ENCODE data around the gene NEAT1.

NEAT1 gene

DNA sequence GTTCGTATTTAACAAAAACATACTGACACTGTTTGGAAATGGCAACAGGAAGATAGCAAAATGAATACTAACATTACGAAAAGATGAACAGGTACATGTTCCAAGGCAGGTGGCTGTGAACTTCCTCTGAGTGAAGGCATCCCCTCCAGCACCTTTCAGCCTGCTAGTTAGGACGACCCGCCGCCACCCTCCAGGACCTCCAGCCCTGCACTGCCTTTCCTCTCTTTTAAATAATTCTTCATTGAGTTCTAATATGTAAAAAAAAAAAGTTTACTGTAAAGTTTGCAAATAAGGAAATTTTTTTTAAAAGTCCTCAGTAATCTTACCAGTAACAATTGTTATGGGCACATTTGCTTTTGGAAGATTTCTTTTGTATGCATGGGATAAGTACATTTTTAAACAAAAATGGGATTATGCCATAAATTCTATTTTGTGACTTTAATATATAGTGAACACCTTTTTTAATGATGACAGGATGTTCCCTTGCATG lies 6.0 kb downstream of the NEAT1 start:
- in situ Hi-C loops (cut with HindIII; ENCODE audit: low pct_ligation_motif_present, low pct_unique_long_range_greater_than_20kb, low sequenced_read_pairs): loop anchor here (10.0 kb wide), 1 partner anchor 66 kb away; the partner anchor contains the start of gene MALAT1
- DNase-seq: no peak

DNA sequence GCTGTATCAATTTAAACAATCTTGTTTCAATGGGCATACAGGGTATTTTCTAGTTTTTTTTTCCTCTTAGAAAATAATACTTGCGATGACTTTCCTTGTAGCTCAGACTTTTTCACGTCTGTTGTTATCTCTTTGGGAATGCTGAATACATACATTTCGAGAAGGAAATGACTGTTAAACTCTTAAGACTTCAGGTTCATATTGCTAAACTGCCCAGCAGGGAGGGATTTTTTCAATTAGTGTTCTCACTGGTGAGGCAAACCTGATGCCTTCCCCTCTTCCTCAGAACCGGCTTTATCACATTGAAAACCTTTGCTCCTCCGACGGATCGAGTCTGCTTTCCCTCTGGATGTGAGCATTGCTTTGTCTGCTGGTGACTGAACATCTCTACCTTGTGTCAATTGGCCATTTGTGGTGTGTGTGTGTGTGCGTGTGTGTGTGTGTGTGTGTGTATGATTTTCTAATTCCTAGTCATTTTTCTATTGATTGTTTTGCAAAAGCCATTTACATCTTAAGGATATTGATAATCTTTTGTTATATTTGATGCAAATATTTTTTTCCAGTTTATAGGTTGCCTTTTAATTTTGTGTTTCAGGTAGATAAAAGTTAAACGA lies 6.6 kb downstream of the NEAT1 start:
- in situ Hi-C loops (cut with HindIII; ENCODE audit: low pct_ligation_motif_present, low pct_unique_long_range_greater_than_20kb, low sequenced_read_pairs): loop anchor here (10.0 kb wide), 1 partner anchor 66 kb away; the partner anchor contains the start of gene MALAT1
- peak; percentile 74 for DNase-seq

DNA sequence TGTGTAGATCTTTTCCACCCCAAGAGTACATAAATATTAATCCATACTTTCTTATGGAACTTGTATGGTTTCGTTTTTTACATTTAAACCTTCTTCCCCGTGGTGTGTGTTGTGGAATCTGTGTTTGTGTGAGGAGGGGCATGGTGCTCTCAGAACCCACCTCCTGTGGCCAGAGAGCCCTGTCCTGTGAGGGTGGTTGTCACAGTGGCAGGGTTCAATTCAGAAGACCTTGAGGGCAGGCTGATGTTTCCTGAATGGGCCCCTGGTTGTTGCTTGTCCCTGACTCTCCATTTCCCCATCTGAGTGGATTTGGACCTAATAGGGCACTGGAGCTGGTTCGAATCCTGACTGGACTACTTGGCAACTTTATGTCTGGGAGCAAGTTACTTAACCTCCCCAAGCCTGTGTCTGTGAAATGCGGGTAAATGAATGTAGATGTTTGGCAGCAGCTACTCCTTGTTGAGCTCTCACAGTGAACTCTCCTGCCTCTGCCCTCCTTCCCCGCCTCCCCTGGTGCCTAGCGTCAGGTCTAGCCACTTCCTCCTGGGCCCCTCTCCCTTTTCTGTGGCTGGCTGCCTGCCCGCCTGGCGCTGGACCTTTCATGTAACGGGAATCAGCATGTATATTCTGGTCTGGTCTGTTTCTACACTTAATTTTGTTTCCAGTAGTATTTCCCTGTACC lies 7.3 kb downstream of the NEAT1 start:
- in situ Hi-C loops (cut with HindIII; ENCODE audit: low pct_ligation_motif_present, low pct_unique_long_range_greater_than_20kb, low sequenced_read_pairs): loop anchor here (10.0 kb wide), 1 partner anchor 65 kb away; the partner anchor contains the start of gene MALAT1
- DNase-seq: peak; percentile 79

DNA sequence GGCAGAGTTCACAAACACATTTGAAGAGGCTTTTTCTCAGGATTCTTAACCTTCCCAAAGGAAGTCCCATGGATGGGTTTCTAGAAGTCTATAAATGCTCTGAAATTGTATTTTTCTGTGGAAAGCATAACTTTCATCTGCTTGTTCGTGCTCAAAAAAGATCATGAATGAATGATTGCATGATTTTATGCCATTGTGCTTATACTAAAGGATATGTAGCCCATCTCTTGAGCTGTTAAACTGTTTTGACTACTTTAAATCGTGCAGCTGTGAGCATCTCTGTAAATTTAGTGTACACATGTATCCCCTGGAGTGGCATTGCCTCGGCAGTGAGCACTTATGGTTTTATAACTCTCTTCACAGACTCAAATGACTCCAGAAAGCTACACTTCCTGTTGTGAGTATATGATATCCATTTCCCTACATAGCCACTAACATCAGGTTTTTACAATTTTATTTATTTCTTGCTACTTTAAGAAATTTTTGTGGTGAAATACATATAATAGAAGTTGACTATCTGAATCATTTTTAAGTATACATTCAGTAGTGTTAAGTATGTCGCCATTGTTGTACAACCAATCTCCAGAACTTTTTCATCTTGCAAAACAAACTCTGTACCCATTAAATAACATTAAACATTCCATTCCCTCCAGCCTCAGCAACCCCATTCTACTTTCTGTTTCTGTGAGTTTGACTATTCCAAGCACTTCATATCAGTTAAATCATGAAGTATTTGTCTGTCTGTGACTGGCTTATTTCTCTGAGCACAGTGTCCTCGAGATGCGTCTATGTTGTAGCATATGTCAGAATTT lies 8.0 kb downstream of the NEAT1 start:
- in situ Hi-C loops (cut with HindIII; ENCODE audit: low pct_ligation_motif_present, low pct_unique_long_range_greater_than_20kb, low sequenced_read_pairs): no loop called here
- peak; percentile 47 for DNase-seq

DNA sequence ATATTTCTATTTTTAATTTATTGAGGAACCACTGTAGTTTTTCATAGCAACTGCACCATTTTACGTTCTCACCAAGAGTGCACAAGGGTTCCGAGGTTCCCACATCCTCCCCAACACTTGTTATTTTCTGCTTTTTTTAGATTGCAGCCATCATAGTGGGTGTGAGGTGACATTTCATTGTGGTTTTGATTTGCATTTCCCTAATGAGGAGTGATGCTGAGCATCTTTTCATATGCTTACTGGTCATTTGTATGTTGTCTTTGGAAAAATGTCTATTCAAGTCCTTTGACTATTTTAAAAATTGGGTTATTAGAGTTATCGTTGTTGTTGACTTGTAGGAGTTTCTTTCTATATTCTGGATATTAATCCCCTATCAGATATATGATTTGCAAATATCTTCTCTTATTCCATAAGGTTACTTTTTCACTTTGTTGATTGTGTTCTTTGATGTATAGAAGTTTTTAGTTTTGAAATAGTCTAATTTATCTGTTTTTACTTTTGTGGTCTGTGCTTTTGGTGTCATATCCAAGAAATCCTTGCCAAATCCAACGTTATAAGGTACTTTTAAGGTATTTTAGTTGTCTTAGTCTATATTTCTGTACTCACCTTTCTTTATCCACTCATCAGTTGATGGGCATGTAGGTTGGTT lies 9.0 kb downstream of the NEAT1 start:
- peak; percentile 15 for DNase-seq
- in situ Hi-C loops (cut with HindIII; ENCODE audit: low pct_ligation_motif_present, low pct_unique_long_range_greater_than_20kb, low sequenced_read_pairs): no loop called here

DNA sequence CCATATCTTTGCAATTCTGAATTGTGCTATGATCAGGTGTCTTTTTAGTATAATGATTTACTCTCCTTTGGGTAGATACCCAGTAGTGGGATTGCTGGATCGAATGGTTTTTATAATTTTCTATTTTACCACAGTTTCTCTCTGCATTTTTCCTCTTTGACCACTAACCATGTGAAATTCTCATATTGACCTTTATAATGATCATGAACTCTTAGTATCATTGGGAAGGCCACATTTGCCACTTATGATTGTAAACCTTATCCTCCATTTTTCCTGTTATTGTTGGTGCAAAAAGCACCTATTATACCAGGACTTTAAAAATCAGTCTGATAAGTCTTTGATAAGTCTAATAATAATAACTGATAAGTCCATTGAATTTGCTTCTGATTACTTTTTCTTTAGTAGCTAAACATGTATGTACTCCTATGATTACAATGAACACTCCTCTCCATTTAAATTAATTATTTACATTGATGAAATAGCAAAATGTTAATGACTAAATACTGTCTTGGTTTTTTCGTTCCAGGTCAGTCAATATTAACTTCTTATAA lies 9.6 kb downstream of the NEAT1 start:
- in situ Hi-C loops (cut with HindIII; ENCODE audit: low pct_ligation_motif_present, low pct_unique_long_range_greater_than_20kb, low sequenced_read_pairs): no loop called here
- DNase-seq: no peak

DNA sequence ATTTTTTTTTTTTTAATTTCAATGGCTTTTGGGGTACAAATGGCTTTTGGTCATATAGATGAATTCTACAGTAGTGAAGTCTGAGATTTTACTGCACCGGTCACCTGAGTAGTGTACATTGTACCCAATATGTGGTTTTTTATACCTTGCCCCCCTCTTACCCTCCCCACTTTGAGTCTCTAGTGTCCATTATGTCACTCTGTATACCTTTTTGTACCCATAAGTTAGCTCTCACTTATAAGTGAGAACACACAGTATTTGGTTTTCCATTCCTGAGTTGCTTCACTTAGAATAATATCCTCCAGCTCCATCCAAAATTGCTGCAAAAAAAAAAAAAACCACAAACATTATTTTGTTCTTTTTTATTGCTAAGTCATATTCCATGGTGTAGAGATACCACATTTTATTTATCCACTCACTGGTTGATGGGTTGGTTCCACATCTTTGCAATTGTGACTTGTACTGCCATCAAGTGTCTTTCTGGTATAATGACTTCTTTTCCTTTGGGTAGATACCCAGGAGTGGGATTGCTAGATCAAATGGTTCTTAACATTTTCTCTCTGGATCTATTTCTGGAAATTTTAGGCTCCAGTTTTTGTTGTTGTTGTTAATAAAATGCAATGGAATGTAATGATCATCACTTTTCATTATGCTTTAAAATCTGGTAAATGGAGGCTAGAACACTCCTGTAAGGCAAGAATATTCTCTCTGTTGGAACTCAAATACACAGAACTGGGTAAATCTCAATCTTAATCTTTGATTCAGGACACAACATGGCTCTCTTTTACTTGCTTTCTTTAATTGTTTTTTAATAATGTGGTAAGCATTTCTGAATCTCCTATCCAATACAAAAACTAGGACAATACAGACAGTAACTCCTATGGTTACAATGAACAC lies 10.3 kb downstream of the NEAT1 start:
- peak; percentile 33 for DNase-seq
- in situ Hi-C loops (cut with HindIII; ENCODE audit: low pct_ligation_motif_present, low pct_unique_long_range_greater_than_20kb, low sequenced_read_pairs): no loop called here

DNA sequence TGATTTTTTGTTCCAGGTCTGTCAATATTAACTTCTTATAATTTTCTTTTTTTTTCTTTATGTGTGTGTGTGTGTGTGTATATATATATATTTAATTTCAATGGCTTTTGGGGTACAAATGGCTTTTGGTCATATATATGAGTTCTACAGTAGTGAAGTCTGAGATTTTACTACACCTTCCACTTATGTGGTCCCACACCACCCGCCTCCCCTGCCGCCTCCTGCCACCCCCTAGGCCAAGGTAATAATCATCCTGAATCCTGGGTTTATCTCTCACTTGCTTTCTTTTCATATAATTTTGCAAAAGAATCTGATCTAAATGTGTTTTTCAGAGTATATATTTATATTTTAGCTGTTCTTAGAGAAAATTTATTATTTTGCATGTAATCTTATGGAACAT lies 11.1 kb downstream of the NEAT1 start:
- DNase-seq: no peak
- in situ Hi-C loops (cut with HindIII; ENCODE audit: low pct_ligation_motif_present, low pct_unique_long_range_greater_than_20kb, low sequenced_read_pairs): no loop called here

DNA sequence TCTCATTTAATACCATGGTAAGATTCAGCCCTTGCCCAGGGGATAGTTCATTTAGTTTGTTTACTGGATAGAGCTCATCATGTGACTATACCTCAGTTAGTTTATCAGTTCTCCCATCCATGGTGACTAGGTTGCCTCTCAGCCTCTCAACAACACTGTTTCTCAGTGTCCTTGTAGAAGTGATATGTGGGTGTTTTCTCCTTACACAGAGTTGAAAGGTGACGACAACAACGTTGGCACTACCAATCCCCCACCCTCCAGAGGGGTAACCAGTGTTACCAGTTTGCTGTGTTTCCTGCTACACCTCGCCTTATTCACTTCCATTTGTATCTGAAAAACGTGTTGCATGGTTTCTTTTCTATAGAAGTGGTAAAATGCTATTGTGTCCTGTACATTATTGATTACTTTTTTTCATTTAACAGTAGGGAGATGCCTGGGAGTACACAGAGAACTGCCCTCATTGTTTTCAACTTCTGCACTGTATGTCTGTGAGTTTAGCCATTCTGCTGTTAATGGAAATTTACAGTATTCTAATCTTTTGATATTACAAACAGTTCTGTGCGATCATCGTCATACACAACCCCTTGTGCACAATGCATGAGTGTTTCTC lies 11.6 kb downstream of the NEAT1 start:
- peak; percentile 9 for DNase-seq
- in situ Hi-C loops (cut with HindIII; ENCODE audit: low pct_ligation_motif_present, low pct_unique_long_range_greater_than_20kb, low sequenced_read_pairs): no loop called here

DNA sequence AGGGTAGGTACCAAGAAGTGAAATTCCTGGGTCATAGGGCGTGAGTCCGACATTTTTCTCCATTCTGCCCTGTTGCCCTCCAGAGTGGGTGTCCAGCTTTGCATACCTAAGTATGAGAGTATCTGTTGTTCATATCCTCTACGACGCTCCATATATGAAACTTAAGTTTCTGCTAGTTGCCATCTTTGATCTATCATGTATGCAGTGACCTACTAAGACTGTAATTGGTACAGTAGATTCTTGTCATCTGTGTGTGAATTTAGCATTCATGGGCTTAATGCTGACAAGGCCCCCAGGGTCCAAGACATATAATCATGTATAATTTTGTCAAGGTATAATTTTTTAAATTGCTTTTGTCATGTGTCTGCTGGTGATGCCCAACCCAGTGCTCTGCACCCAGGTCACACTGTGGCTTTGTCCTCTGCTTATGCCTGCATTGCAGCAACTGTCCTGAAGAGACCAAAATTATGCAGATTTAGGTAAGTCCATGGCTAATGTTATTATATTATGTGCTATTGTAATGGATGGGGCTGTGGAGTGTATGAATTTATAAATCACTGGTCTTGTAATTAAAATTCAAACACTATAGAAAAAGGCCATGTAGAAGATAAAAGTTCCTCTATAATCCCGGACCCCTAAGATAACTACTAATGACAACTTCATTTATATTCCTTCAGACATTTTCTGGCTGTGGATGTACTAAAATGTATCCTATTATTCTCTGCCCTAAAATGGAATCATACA lies 12.2 kb downstream of the NEAT1 start:
- DNase-seq: no peak
- in situ Hi-C loops (cut with HindIII; ENCODE audit: low pct_ligation_motif_present, low pct_unique_long_range_greater_than_20kb, low sequenced_read_pairs): no loop called here

DNA sequence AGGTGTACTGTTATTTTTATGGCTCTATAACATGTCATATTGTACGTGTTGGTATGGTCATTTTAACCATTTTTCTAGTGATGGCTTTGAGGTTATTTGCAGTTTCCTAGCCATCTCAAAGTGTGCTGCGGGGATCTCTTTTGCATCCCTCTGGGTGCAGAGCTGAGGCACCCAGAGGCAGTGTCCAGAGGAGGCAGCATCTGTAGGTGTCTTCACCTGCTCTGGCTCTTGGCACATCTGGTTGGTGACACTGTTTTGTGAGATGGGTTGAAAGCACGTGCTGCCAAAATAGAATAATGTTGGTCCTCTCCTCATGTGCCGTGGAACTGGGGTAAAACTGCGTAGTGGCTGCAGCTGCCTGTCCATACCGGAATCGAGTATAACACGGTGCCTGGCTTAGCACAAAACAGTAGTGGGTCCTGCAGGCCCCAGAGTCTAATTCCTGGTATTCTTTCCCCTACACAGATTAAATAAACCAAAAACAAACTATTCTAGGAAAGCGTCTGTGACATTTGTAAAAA lies 12.9 kb downstream of the NEAT1 start:
- no peak for DNase-seq
- in situ Hi-C loops (cut with HindIII; ENCODE audit: low pct_ligation_motif_present, low pct_unique_long_range_greater_than_20kb, low sequenced_read_pairs): no loop called here

DNA sequence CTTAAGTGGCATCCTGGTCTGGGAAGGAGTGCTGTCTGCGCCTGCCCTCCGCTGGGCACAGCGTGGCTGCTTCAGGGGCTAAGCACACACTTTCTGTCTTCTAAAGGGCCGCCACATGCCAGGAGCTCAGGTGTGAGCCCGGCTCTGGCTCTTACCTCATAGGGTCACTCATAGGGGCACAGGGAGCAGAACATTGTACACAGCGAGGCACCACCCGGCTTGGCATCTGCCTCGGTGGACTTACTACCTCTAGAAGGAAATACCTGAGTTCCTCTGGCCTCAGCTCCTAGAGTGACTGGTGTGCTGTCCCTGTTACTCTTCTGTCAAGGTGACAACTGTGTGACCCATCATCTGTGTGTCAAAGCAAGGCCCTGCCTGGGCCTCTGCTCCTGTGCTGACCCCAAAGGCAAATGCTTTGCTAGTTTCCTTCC lies 13.4 kb downstream of the NEAT1 start:
- DNase-seq: no peak
- in situ Hi-C loops (cut with HindIII; ENCODE audit: low pct_ligation_motif_present, low pct_unique_long_range_greater_than_20kb, low sequenced_read_pairs): no loop called here

DNA sequence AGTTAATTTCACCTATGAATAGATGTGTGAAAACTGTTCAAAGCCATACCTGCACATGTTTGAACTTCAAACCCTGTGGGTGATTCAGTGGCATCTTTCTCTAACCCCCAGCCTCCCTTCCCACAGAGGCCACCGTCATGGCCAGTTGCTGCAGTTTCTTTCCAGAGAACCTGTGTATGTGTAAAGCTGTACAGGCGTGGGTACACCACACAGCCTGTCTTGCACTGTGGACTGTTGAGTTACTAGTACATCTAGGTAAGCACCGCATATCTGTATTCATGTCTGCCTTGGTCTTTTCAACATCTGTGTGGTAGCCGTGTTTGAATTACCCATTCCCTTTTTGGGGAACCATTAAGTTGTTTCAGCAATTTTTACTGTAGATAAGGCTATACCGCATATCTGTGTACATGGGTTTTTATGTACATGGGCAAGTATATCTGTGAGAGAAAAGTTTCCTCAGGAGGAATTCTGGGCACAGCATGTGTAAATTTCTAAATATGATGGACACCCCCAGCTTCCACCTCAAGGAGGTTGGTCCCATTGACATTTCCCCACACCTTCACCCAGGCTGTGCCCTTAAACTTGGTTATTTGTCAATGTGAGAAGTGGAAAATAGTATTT lies 13.9 kb downstream of the NEAT1 start:
- peak; percentile 15 for DNase-seq
- in situ Hi-C loops (cut with HindIII; ENCODE audit: low pct_ligation_motif_present, low pct_unique_long_range_greater_than_20kb, low sequenced_read_pairs): no loop called here

DNA sequence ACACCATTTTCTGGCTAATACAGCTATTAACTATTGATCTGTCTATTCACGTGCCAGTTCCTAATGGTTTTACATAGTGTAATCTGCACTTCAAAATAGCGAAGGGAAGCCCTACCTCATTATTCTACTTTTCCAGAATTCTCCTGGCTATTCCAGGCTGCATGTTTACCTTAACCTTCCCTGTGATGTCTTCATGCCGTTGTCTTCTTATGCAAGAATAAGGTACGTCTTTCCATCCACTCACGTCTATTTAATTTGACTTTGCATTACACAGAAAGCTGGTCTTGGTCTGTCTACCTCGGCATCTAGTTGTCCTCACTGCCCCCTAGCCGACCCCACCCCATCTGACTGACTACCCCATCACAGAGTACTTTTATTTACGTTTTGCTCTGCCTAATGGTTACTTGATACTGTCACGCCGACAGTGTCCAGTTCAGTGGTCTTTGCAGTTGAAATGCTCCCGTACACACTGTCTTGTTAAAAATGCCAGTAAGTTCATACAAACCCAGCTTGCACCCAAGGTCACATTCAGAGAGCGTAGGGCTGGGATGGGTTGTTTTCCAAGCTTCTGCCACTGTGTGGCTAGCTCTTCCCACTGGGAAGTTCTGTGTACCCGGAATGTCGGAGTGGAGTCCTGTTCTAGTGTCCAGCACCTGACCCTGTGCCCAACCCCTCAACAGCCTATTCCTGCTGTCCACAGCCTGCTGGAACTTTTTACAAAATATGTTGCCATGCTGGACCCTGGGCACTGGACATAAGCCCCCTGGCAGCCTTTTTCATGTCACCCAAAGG lies 15.0 kb downstream of the NEAT1 start:
- in situ Hi-C loops (cut with HindIII; ENCODE audit: low pct_ligation_motif_present, low pct_unique_long_range_greater_than_20kb, low sequenced_read_pairs): no loop called here
- peak; percentile 8 for DNase-seq
